ENCODE results near the gene NFKBIE.

- TF ChIP-seq CTCF (optimal IDR thresholded peaks at IDR 0.05 in 1 of 3, IDR thresholded peaks at IDR 0.05 in 1 of 3, conservative IDR thresholded peaks at IDR 0.05 in 1 of 3; ENCODE audit: extremely low read depth in 1 of 3, insufficient read depth in 2 of 3, low read length in 3 of 3) (no peak), EZH2 (IDR thresholded peaks at IDR 0.05; ENCODE audit: low read length) (peak; percentile 60)
Measured at GRCh38 chr6:44275749-44276648, 10.6 kb upstream of the NFKBIE start.
